IMR-90 (cell line): ENCODE measurements around the gene NTRK3. TPM values are rescaled to one million over a fixed set of nuclear protein-coding genes. Genes with fewer than 3 reads are reported as not detected.

Source experiments
- ATAC-seq: fragments of 200-7000 bp; cut with Tn5 transposase; 2 replicates; pipeline ENCODE4 v1.9.1; 2020; ENCODE audit warnings: low read depth, mild to moderate bottlenecking, moderate library complexity
- BruUV-seq: library from RNA; stranded (reverse); fragments of 400-500 nt; replicated peaks from 2 replicates; lab custom pipeline; 2021; lab: Mats Ljungman, UMichigan
- CTCF ChIA-PET: fragments of 300-600 bp; formaldehyde crosslinking; extraction: SDS; loops from one replicate; lab custom pipeline; 2021; ENCODE audit warnings: antibody characterized with exemption; lab: Yijun Ruan, JAX
- POLR2A ChIA-PET: fragments of 300-600 bp; sonication (Branson Sonifier 250); formaldehyde crosslinking; loops from one replicate; lab custom pipeline; 2022; ENCODE audit warnings: antibody characterized with exemption; ENCODE audit not compliant: unreplicated experiment; lab: Charles Lee
- DNase-seq: peaks from one replicate; pipeline ENCODE4 v3.0.0; 2013
- H2AFZ ChIP-seq: replicated peaks from 2 replicates; pipeline ENCODE3; 2013; ENCODE audit warnings: low read length, mild to moderate bottlenecking; ENCODE audit not compliant: poor library complexity
- H2AK5ac ChIP-seq: 2 replicates; pipeline ENCODE4 v1.6.1; 2013; ENCODE audit warnings: low read depth, low read length, inconsistent platforms
- H2AK9ac ChIP-seq: replicated peaks from 2 replicates; pipeline ENCODE3; 2013; ENCODE audit warnings: mild to moderate bottlenecking, low read depth, low read length, moderate library complexity; ENCODE audit not compliant: poor library complexity
- H2BK120ac ChIP-seq: 2 replicates; pipeline ENCODE4 v1.6.1; 2013; ENCODE audit warnings: low read depth, low read length, inconsistent platforms
- H2BK15ac ChIP-seq: 3 replicates; pipeline ENCODE4 v1.6.1; 2013; ENCODE audit warnings: low read depth, low read length, inconsistent platforms
- H2BK20ac ChIP-seq: 2 replicates; pipeline ENCODE4 v1.6.1; 2013; ENCODE audit warnings: low read depth, mild to moderate bottlenecking, inconsistent platforms, low read length, moderate library complexity
- H2BK5ac ChIP-seq: 2 replicates; pipeline ENCODE4 v1.6.1; 2013; ENCODE audit warnings: mild to moderate bottlenecking, low read depth, low read length, inconsistent platforms; ENCODE audit not compliant: poor library complexity, severe bottlenecking
- H3K14ac ChIP-seq: replicated peaks from 2 replicates; pipeline ENCODE4 v1.6.1; 2013; ENCODE audit warnings: low read depth, low read length, inconsistent platforms
- H3K18ac ChIP-seq: 2 replicates; pipeline ENCODE4 v1.6.1; 2013; ENCODE audit warnings: low read depth, low read length, control low read depth
- H3K23ac ChIP-seq: 2 replicates; pipeline ENCODE4 v1.6.1; 2013; ENCODE audit warnings: low read depth, low read length, inconsistent platforms
- H3K27ac ChIP-seq: 2 replicates; pipeline ENCODE4 v1.5.1; 2013; ENCODE audit warnings: mild to moderate bottlenecking, control low read depth, low read length; ENCODE audit not compliant: insufficient read depth
- H3K27me3 ChIP-seq: 2 replicates; pipeline ENCODE4 v1.6.1; 2013; ENCODE audit warnings: low read length; ENCODE audit not compliant: control insufficient read depth, insufficient read depth
- H3K36me3 ChIP-seq: 2 replicates; pipeline ENCODE4 v1.6.1; 2013; ENCODE audit warnings: low read length, mixed read lengths; ENCODE audit not compliant: control insufficient read depth, insufficient read depth
- H3K4ac ChIP-seq: 2 replicates; pipeline ENCODE4 v1.6.1; 2013; ENCODE audit warnings: low read depth, low read length, inconsistent platforms
- H3K4me1 ChIP-seq: 2 replicates; pipeline ENCODE4 v1.6.1; 2013; ENCODE audit warnings: low read length, mixed read lengths; ENCODE audit not compliant: control insufficient read depth, insufficient read depth
- H3K4me2 ChIP-seq: 2 replicates; pipeline ENCODE4 v1.6.1; 2013; ENCODE audit warnings: low read depth, mild to moderate bottlenecking, control low read depth, low read length, moderate library complexity
- H3K4me3 ChIP-seq: 2 replicates; pipeline ENCODE4 v1.5.1; 2013; ENCODE audit warnings: low read depth, mild to moderate bottlenecking, control low read depth, low read length, moderate library complexity; ENCODE audit not compliant: insufficient read depth
- H3K56ac ChIP-seq: 2 replicates; pipeline ENCODE4 v1.6.1; 2013; ENCODE audit warnings: low read length, inconsistent platforms; ENCODE audit not compliant: insufficient read depth; ENCODE audit errors: extremely low read depth
- H3K79me1 ChIP-seq, 2 experiments: 2 replicates each; pipeline ENCODE4 v1.6.1; 2013; ENCODE audit warnings: low read length in 2 of 2, inconsistent platforms in 1 of 2, low read depth in 1 of 2
- H3K9ac ChIP-seq: 2 replicates; pipeline ENCODE4 v1.6.1; 2013; ENCODE audit warnings: low read depth, low read length, control low read depth
- H3K9me1 ChIP-seq: 2 replicates; pipeline ENCODE4 v1.6.1; 2013; ENCODE audit warnings: low read length, inconsistent platforms; ENCODE audit not compliant: insufficient read depth
- H3K9me3 ChIP-seq: 2 replicates; pipeline ENCODE4 v1.6.1; 2013; ENCODE audit warnings: low read length; ENCODE audit not compliant: control insufficient read depth, insufficient read depth
- H4K20me1 ChIP-seq: 2 replicates; pipeline ENCODE4 v1.6.1; 2013; ENCODE audit warnings: low read length, inconsistent platforms; ENCODE audit not compliant: insufficient read depth
- H4K5ac ChIP-seq: 2 replicates; pipeline ENCODE4 v1.6.1; 2013; ENCODE audit warnings: mild to moderate bottlenecking, low read depth, low read length, control low read depth
- H4K8ac ChIP-seq, 2 experiments: 2 replicates each; pipeline ENCODE4 v1.6.1; 2013; ENCODE audit warnings: low read depth in 2 of 2, low read length in 2 of 2, control low read depth in 1 of 2, inconsistent platforms in 1 of 2
- H4K91ac ChIP-seq: 2 replicates; pipeline ENCODE4 v1.6.1; 2013; ENCODE audit warnings: low read depth, low read length, inconsistent platforms; ENCODE audit not compliant: insufficient read depth
- BHLHE40 ChIP-seq: fragments of 150-350 bp; IDR thresholded peaks from 2 replicates; pipeline ENCODE4 v1.6.1; 2016; ENCODE audit warnings: mild to moderate bottlenecking, low read depth, low read length
- CTCF ChIP-seq: conservative IDR thresholded peaks from 2 replicates; pipeline ENCODE4 v1.5.1; 2012; ENCODE audit warnings: mild to moderate bottlenecking, low read depth, low read length, improper control_type of control experiment
- POLR2A ChIP-seq: IDR thresholded peaks from 2 replicates; pipeline ENCODE4 v1.6.1; 2012; ENCODE audit warnings: mild to moderate bottlenecking, low read depth, low read length
- WGBS, 2 experiments: methylation state at CpG; one replicate each; pipeline versions ENCODE4 v1.1.5 to v1.1.7; 2013; ENCODE audit warnings: missing lambda C conversion rate in 2 of 2; ENCODE audit not compliant: insufficient read length in 1 of 2; ENCODE audit errors: extremely low coverage in 2 of 2; 5-methylcytosine and 5-hydroxymethylcytosine counted together
- dilution Hi-C: fragments of 300-500 bp; cut with HindIII; formaldehyde crosslinking; loops from one replicate; pipeline ENCODE4 v1.14.3; 2018; ENCODE audit warnings: low sequenced_read_pairs; ENCODE audit not compliant: unreplicated experiment
- in situ Hi-C: fragments of 300-500 bp; cut with MboI; formaldehyde crosslinking; loops from 3 replicates; pipeline ENCODE4 v1.14.3; 2019; ENCODE audit warnings: low sequenced_read_pairs, inconsistent platforms, mixed read lengths
- intact Hi-C: fragments of 100-400 bp; cut with micrococcal nuclease; formaldehyde crosslinking; loops from 2 replicates; pipeline ENCODE4 v1.10.0; 2022
- polyA plus RNA-seq, 3 experiments: library from polyadenylated mRNA; depleted of rRNA; stranded (reverse); fragments of >200 nt; gene quantifications; 2 replicates each; pipeline ENCODE4 v1.2.3, GENCODE V29; 2012; ENCODE audit warnings: low replicate concordance in 1 of 3
- total RNA-seq: library from RNA; depleted of rRNA; stranded (reverse); fragments of >200 nt; gene quantifications from 2 replicates; pipeline ENCODE4 v1.2.3, GENCODE V29; 2012

NTRK3 gene
- total and polyA plus RNA-seq, 2 of the 4 experiments (the other 2 are of a cell fraction) = under 0.01 to 0.15 TPM

- dilution Hi-C loops = no loop called here
- H3K27ac ChIP-seq = no peak overlapping the region
- H2BK120ac ChIP-seq = no peak overlapping the region
- H2BK15ac ChIP-seq = no peak overlapping the region
- H3K27me3 ChIP-seq = no peaks in the 10 kb centered on the region
- WGBS, 2 experiments = 20% methylated on average over 1 of the region's 10 CpGs; no CpG with 5 or more reads in 1 of the 2 experiments
- H2BK20ac ChIP-seq = no peak overlapping the region
- H3K9ac ChIP-seq = no peak overlapping the region
- CTCF ChIA-PET = no interaction called here
- no peaks in the 10 kb centered on the region for H3K36me3 ChIP-seq
- H2AFZ ChIP-seq = no peak overlapping the region
- H3K9me1 ChIP-seq = no peaks in the 10 kb centered on the region
- H3K9me3 ChIP-seq = peaks cover 23% of the 10 kb centered on the region
- H3K4me3 ChIP-seq = no peak overlapping the region
- DNase-seq (no peak), ATAC-seq (no peak)
- H2AK5ac ChIP-seq = no peak overlapping the region
- intact Hi-C loops = no loop called here
- POLR2A ChIA-PET = no interaction called here
- no peak for TF ChIP-seq BHLHE40
- TF ChIP-seq CTCF = no peak
- TF ChIP-seq POLR2A = no peak
- no peak overlapping the region for H2BK5ac ChIP-seq
- no peak overlapping the region for H2AK9ac ChIP-seq
- no peak overlapping the region for H3K4me2 ChIP-seq
- no peaks in the 10 kb centered on the region for H4K20me1 ChIP-seq
- in situ Hi-C loops = no loop called here
- H4K5ac ChIP-seq = no peak overlapping the region
- no peaks in the 10 kb centered on the region for H3K4me1 ChIP-seq
- no TSS peak for BruUV-seq
- H4K8ac ChIP-seq = no peak overlapping the region
- H4K91ac ChIP-seq = no peak overlapping the region
- no peak overlapping the region for H3K56ac ChIP-seq
- no peak overlapping the region for H3K18ac ChIP-seq
- no peak overlapping the region for H3K4ac ChIP-seq
- no peak overlapping the region for H3K23ac ChIP-seq
- no peaks in the 10 kb centered on the region for H3K79me1 ChIP-seq
- H3K14ac ChIP-seq = no peak overlapping the region
Observed at GRCh38 chr15:88098361-88098760, 158.2 kb downstream of the NTRK3 start.
